Suprapubic skin (tissue), 4 donors: ENCODE results near the gene MTCL1.

Experiments
- EP300 ChIP-seq: sonication (generic); formaldehyde crosslinking; IDR thresholded peaks from one replicate; pipeline ENCODE4 v1.6.1; 2017; ENCODE audit warnings: antibody characterized with exemption
- POLR2A ChIP-seq, 2 donors: fragments of 450-650 bp; IDR thresholded peaks; one replicate each; pipeline ENCODE4 v1.6.1; 2017; ENCODE audit warnings: antibody characterized with exemption in 2 of 2, mild to moderate bottlenecking in 2 of 2, moderate library complexity in 2 of 2
- POLR2AphosphoS5 ChIP-seq, 3 donors: sonication (generic); formaldehyde crosslinking; IDR thresholded peaks; one replicate each; pipeline ENCODE4 v1.6.1; 2017; ENCODE audit warnings: antibody characterized with exemption in 3 of 3
- TF ChIP-seq, protein P1 (sequence below), 2 donors: fragments of 200-600 bp in 1 of 2; fragments of 450-650 bp in 1 of 2; sonication (generic) in 1 of 2; IDR thresholded peaks; one replicate each; pipeline ENCODE4 v1.5.1; 2016 to 2019; ENCODE audit warnings: antibody characterized with exemption in 2 of 2, mild to moderate bottlenecking in 1 of 2, moderate library complexity in 1 of 2

DNA sequence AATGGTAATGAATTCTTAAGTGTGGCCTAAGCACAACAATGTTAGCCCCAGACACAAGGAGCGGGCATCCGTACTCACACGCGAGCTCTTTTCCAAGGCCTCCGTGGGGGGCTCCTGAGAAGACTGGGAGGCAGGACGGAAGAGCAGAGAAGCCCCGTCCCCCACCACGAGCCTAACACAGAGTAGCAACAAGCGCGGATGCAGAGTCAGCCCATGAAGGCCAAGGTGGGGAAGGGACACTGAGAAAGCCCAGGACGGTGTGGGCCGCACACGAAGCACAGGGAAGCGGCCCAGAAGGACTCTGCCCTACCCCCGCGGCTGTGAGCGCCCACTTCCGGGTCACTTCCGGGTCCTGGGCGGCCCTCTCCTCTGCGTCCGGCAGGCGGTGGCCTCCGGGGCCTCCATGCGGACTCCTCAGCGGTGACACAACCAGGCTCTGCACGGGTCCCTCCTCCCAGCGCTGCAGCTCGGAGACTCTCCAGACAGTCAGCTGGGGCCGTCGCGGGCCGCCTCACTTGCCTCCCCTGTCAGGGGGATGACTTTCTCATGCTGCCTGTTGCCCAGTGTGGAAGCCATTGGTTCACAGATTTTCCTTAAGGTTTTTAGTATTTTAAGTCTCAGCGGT lies 151.5 kb downstream of the MTCL1 start:
- no peak for TF ChIP-seq POLR2A (IDR thresholded peaks at IDR 0.05)
- TF ChIP-seq, protein P1, sequence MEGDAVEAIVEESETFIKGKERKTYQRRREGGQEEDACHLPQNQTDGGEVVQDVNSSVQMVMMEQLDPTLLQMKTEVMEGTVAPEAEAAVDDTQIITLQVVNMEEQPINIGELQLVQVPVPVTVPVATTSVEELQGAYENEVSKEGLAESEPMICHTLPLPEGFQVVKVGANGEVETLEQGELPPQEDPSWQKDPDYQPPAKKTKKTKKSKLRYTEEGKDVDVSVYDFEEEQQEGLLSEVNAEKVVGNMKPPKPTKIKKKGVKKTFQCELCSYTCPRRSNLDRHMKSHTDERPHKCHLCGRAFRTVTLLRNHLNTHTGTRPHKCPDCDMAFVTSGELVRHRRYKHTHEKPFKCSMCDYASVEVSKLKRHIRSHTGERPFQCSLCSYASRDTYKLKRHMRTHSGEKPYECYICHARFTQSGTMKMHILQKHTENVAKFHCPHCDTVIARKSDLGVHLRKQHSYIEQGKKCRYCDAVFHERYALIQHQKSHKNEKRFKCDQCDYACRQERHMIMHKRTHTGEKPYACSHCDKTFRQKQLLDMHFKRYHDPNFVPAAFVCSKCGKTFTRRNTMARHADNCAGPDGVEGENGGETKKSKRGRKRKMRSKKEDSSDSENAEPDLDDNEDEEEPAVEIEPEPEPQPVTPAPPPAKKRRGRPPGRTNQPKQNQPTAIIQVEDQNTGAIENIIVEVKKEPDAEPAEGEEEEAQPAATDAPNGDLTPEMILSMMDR (IDR thresholded peaks at IDR 0.05): no peak
- no peak for TF ChIP-seq POLR2AphosphoS5 (IDR thresholded peaks at IDR 0.05)
- no peak for TF ChIP-seq EP300
